ENCODE results near the gene TMEM120A.

GRCh38 chr7:75987805-75988567, 6.4 kb downstream of the TMEM120A start:
- TF ChIP-seq, protein P1, sequence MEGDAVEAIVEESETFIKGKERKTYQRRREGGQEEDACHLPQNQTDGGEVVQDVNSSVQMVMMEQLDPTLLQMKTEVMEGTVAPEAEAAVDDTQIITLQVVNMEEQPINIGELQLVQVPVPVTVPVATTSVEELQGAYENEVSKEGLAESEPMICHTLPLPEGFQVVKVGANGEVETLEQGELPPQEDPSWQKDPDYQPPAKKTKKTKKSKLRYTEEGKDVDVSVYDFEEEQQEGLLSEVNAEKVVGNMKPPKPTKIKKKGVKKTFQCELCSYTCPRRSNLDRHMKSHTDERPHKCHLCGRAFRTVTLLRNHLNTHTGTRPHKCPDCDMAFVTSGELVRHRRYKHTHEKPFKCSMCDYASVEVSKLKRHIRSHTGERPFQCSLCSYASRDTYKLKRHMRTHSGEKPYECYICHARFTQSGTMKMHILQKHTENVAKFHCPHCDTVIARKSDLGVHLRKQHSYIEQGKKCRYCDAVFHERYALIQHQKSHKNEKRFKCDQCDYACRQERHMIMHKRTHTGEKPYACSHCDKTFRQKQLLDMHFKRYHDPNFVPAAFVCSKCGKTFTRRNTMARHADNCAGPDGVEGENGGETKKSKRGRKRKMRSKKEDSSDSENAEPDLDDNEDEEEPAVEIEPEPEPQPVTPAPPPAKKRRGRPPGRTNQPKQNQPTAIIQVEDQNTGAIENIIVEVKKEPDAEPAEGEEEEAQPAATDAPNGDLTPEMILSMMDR (IDR thresholded peaks at IDR 0.05) = no peak
- TF ChIP-seq EZH2phosphoT487 (IDR thresholded peaks at IDR 0.05) = no peak

Data from neural progenitor cell (in vitro differentiated cells).